ENCODE measurements around the gene FAM186B. TPM values are rescaled to one million over a fixed set of nuclear protein-coding genes. Genes with fewer than 3 reads are reported as not detected.
"Not testable (repeated sequence)": the region's sequence is repeated elsewhere in the genome, so short reads cannot be mapped to it uniquely, and the experiment has no call there.

FAM186B gene, protein sequence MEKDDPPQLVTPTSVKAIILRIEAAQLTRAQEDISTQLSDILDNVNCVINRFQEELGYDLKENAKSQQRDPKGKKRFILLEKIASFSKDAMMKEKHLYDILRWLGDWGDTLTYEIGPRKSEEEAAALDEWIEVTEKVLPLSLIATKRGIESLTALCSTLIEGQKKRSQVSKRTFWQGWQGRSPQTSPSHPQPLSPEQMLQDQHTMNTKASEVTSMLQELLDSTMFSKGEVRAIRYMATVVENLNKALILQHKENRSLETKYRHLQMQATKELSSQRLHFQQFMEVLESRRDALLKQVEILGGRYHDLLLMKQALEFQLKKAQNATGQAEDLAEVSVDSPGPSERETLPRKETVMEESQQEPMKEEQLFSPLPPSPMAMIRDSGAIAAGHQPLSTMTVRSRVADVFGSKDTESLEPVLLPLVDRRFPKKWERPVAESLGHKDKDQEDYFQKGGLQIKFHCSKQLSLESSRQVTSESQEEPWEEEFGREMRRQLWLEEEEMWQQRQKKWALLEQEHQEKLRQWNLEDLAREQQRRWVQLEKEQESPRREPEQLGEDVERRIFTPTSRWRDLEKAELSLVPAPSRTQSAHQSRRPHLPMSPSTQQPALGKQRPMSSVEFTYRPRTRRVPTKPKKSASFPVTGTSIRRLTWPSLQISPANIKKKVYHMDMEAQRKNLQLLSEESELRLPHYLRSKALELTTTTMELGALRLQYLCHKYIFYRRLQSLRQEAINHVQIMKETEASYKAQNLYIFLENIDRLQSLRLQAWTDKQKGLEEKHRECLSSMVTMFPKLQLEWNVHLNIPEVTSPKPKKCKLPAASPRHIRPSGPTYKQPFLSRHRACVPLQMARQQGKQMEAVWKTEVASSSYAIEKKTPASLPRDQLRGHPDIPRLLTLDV
- polyA plus RNA-seq (2011; rRNA removed) (0.04 and 0.13 TPM in 2 replicates), polyA plus RNA-seq (2017; fragmentation: RNase III; extraction: RNeasy Plus Mini Kit Qiagen cat#74134 plus additional on column Dnase treatment) (0.05 to 0.11 TPM (median 0.08 TPM) in 3 replicates), polyA minus RNA-seq (2011; rRNA and poly(A)+ RNA removed) (0.10 and 0.21 TPM in 2 replicates)
- polyA plus RNA-seq (2012; cell fraction: cytosol; rRNA removed), result 0.07 and 0.12 TPM in 2 replicates
- polyA plus RNA-seq (2012; cell fraction: nucleus; rRNA removed), result 0.17 and 0.18 TPM in 2 replicates

DNA sequence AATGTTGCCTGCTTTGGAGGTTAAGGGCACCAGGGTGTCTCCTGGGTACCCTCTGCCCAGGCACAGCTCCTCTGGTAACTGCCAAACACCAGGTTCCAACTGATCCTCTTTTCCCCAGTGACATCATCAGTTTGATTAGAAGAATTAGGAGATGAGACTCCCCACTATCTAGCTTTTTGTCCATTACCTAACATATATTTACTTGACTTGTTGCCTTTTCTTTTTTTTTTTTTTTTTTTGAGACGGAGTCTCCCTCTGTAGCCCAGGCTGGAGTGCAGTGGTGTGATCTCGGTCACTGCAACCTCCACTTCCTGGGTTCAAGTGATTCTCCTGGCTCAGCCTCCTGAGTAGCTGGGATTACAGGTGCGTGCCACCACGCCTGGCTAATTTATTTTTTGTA lies at the start of gene FAM186B:
TSS of gene FAM186B (minus strand) at position 101 of the 400 bp plus-strand sequence. CDS start 162 bp downstream, outside the sequence.
- H3K4me1 ChIP-seq; H3K27ac ChIP-seq; FAIRE-seq; ATAC-seq; H3K4me3 ChIP-seq; H3K9me3 ChIP-seq; H3K4me2 ChIP-seq; DNase-seq (ENCODE audit: low read depth in 1 of 2, low spot score in 1 of 2): not testable (repeated sequence)
- ChIA-PET POLR2A (interaction anchor here (1.3 kb wide), 1 partner anchor 17 kb away, joined by 6 read pairs; the partner anchor contains the start of gene PRPF40B), CTCF (interaction anchor here (4.7 kb wide), 1 partner anchor 25 kb away, joined by 19 read pairs; no protein-coding TSS in a partner anchor)
- 92% methylated on average over 4 of the region's 4 CpGs for whole genome bisulfite sequencing (ENCODE audit: missing lambda C conversion rate)

DNA sequence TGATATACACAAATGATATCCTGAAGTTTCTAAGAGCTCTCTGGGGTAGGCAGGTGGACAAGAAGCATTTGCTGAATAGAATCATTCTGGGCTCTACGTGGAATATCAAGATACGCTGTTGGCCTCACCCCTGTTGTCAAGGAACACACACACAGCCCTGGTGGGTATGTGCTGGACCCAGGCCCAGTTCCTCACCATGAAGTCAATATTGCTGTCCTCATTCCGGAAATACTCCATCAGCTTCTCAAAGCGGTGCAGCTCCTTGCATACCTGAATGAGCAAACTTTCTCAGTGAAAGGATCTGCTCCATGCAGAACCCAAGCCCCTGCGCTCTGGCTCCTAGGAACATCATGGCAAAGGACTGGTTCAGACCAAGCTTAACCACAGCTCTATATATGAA lies 49.3 kb upstream of the FAM186B start:
- ChIA-PET POLR2A (no interaction called here), CTCF (interaction anchor here (0.7 to 3.7 kb wide), 10 partner anchors 10 to 521 kb away, joined by 3 to 19 read pairs (median 3); no protein-coding TSS in a partner anchor)
- H3K9me3 ChIP-seq, result no peaks in the 10 kb centered on the region
- H3K4me2 ChIP-seq, result no peak overlapping the region
- no peak overlapping the region for H3K27ac ChIP-seq
- 92% methylated on average over 5 of the region's 5 CpGs for WGBS (ENCODE audit: missing lambda C conversion rate)
- TF ChIP-seq RFX5 (IDR thresholded peaks at IDR 0.05), result no peak
- TF ChIP-seq GATA3 (IDR thresholded peaks at IDR 0.05; ENCODE audit: borderline replicate concordance), result no peak
- TF ChIP-seq, protein P1, sequence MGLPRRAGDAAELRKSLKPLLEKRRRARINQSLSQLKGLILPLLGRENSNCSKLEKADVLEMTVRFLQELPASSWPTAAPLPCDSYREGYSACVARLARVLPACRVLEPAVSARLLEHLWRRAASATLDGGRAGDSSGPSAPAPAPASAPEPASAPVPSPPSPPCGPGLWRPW (IDR thresholded peaks at IDR 0.05), result no peak
- no peak for TF ChIP-seq RARB (CRISPR knock-in tag; IDR thresholded peaks at IDR 0.05)
- TF ChIP-seq, protein P2, sequence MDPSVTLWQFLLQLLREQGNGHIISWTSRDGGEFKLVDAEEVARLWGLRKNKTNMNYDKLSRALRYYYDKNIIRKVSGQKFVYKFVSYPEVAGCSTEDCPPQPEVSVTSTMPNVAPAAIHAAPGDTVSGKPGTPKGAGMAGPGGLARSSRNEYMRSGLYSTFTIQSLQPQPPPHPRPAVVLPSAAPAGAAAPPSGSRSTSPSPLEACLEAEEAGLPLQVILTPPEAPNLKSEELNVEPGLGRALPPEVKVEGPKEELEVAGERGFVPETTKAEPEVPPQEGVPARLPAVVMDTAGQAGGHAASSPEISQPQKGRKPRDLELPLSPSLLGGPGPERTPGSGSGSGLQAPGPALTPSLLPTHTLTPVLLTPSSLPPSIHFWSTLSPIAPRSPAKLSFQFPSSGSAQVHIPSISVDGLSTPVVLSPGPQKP (IDR thresholded peaks at IDR 0.05; ENCODE audit: low read depth, low read length), result no peak
- TF ChIP-seq ESRRA (IDR thresholded peaks at IDR 0.05; ENCODE audit: borderline replicate concordance, low read length), result no peak
- TF ChIP-seq, protein P3, sequence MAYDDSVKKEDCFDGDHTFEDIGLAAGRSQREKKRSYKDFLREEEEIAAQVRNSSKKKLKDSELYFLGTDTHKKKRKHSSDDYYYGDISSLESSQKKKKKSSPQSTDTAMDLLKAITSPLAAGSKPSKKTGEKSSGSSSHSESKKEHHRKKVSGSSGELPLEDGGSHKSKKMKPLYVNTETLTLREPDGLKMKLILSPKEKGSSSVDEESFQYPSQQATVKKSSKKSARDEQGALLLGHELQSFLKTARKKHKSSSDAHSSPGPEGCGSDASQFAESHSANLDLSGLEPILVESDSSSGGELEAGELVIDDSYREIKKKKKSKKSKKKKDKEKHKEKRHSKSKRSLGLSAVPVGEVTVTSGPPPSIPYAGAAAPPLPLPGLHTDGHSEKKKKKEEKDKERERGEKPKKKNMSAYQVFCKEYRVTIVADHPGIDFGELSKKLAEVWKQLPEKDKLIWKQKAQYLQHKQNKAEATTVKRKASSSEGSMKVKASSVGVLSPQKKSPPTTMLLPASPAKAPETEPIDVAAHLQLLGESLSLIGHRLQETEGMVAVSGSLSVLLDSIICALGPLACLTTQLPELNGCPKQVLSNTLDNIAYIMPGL (CRISPR knock-in tag; IDR thresholded peaks at IDR 0.05; ENCODE audit: borderline replicate concordance), result no peak
- ATAC-seq (no peak), DNase-seq (ENCODE audit: low read depth in 1 of 2, low spot score in 1 of 2) (no peak), FAIRE-seq (no peak)
- H3K4me3 ChIP-seq, result no peak overlapping the region
- no peaks in the 10 kb centered on the region for H3K4me1 ChIP-seq

DNA sequence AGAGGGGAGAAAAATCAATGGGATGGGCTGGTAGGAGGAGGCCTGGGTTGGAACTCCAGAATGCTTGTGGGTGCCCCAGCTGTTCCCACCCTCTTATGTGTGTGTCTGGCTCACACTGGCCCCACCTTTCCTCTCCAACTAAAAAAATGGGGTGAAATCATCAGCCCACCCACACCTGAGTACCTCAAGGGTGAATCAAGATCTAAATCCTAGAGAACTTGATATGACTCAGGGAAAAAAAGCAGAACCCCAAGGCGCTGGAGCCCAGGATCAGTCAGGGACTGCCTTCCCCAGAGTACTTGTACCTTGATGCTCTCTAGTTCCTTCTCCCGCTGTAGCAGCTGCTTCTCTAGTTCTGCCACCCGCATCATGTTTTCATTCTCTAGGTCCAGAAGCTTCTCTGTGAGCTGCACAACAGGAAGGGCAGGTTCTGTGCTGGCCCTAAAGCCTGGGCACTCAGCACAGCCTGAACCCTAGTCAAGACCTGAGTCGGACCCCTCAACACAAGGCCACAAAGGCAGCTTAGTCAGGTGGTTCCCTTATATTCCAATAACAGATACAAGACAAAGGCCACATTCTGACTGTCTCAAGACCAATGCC lies 47.6 kb upstream of the FAM186B start:
- DNase-seq (ENCODE audit: low read depth in 1 of 2, low spot score in 1 of 2), result no peak
- Histone ChIP-seq H3K4me1 (no peaks in the 10 kb centered on the region), H3K27ac (no peak overlapping the region), H3K4me3 (no peak overlapping the region), H3K4me2 (no peak overlapping the region), H3K9me3 (no peaks in the 10 kb centered on the region)
- ATAC-seq, result no peak
- CTCF ChIA-PET, result interaction anchor here (1.0 to 3.7 kb wide), 5 partner anchors 10 to 124 kb away, joined by 3 to 19 read pairs (median 3); no protein-coding TSS in a partner anchor
- POLR2A ChIA-PET, result no interaction called here
- WGBS (ENCODE audit: missing lambda C conversion rate), result 70% methylated on average over 4 of the region's 4 CpGs
- no peak for TF ChIP-seq HEYL (CRISPR knock-in tag; IDR thresholded peaks at IDR 0.05)
- no peak for FAIRE-seq

DNA sequence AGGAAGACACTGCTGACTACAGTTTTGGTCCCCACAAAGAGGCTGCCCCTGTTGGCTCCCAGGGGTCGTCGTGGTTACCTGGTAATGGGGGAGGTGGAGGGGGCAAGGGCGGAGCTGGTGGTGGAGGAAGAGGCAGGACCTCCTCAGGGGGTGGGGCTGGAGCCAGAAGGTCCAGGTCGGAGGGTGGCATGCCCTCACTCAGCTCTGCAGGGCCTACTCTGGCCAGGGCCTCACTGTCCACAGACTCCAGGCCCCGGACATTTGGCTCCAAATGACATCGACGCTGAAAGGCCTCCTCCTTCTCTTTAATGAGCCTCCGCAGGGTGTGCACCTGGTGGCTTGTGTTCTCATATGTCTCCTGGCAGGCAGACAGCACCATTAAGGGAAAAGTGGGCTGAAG lies 46.4 kb upstream of the FAM186B start:
- FAIRE-seq, result no peak
- CTCF ChIA-PET, result interaction anchor here (0.6 to 6.2 kb wide), 8 partner anchors 9 to 914 kb away, joined by 3 to 41 read pairs (median 4); partner anchors contain the start of gene TMBIM6

More for the DNA sequence above, 46.4 kb upstream of the FAM186B start:
- H3K27ac ChIP-seq, result no peak overlapping the region
- H3K4me2 ChIP-seq, result no peak overlapping the region
- 84% methylated on average over 5 of the region's 8 CpGs for WGBS (ENCODE audit: missing lambda C conversion rate)
- no peak for DNase-seq (ENCODE audit: low read depth in 1 of 2, low spot score in 1 of 2)
- POLR2A ChIA-PET, result no interaction called here
- H3K4me1 ChIP-seq, result no peaks in the 10 kb centered on the region
- ATAC-seq, result no peak
- no peaks in the 10 kb centered on the region for H3K9me3 ChIP-seq
- no peak overlapping the region for H3K4me3 ChIP-seq
- TF ChIP-seq ZC3H11A (IDR thresholded peaks at IDR 0.05) (no peak), MYC (IDR thresholded peaks at IDR 0.05; ENCODE audit: borderline replicate concordance, low read length) (no peak), POLR2A (IDR thresholded peaks at IDR 0.05; ENCODE audit: low read length) (no peak), BHLHE40 (IDR thresholded peaks at IDR 0.05; ENCODE audit: low read depth, low read length) (no peak), ZNF302 (CRISPR knock-in tag; IDR thresholded peaks at IDR 0.05) (no peak), KDM5A (IDR thresholded peaks at IDR 0.05) (no peak), ESRRA (IDR thresholded peaks at IDR 0.05; ENCODE audit: borderline replicate concordance, low read length) (no peak), RFX5 (IDR thresholded peaks at IDR 0.05) (no peak), HOXB13 (CRISPR knock-in tag; IDR thresholded peaks at IDR 0.05; ENCODE audit: low read depth) (no peak), HDAC2 (IDR thresholded peaks at IDR 0.05) (no peak), FOXS1 (CRISPR knock-in tag; IDR thresholded peaks at IDR 0.05) (no peak), NR3C1 (IDR thresholded peaks at IDR 0.05) (no peak)
- TF ChIP-seq, protein P4, sequence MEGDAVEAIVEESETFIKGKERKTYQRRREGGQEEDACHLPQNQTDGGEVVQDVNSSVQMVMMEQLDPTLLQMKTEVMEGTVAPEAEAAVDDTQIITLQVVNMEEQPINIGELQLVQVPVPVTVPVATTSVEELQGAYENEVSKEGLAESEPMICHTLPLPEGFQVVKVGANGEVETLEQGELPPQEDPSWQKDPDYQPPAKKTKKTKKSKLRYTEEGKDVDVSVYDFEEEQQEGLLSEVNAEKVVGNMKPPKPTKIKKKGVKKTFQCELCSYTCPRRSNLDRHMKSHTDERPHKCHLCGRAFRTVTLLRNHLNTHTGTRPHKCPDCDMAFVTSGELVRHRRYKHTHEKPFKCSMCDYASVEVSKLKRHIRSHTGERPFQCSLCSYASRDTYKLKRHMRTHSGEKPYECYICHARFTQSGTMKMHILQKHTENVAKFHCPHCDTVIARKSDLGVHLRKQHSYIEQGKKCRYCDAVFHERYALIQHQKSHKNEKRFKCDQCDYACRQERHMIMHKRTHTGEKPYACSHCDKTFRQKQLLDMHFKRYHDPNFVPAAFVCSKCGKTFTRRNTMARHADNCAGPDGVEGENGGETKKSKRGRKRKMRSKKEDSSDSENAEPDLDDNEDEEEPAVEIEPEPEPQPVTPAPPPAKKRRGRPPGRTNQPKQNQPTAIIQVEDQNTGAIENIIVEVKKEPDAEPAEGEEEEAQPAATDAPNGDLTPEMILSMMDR (IDR thresholded peaks at IDR 0.05), result no peak

All from A549 (cell line).